CD4-positive, alpha-beta T cell treated with Interleukin-4 for 1 hour (primary cell): ENCODE data around the gene CMTM8.

Experiments used
- DNase-seq, 2 donors: peaks; one replicate each; pipeline ENCODE4 v3.0.0-alpha.2; 2020 to 2022

CMTM8 gene

DNA sequence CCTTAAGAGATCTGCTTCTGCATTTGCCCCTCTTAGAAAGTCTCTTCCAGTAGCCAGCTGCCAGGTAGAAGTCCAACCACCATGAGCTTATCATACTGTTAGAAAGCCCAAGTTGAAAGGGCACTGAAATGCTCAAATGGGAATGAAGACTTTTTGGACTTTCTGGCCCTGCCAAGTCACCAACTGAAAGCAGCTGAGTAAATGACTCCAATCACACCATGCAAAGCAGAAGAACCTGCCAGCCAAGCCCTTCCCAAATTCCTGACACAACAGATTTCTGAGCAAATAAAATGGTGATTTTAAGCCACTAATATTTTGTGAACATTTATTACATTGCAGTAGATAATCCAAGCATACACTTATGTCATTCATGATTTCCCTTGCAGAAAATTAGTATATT, 2.1 kb upstream of the CMTM8 start:
- DNase-seq, result no peak

- DNase-seq, result no peak
Measured at GRCh38 chr3:32237670-32238452, 619 bp upstream of the CMTM8 start.

GRCh38 chr3:32239307-32240158, 1.1 kb downstream of the CMTM8 start:
- no peak for DNase-seq

DNA sequence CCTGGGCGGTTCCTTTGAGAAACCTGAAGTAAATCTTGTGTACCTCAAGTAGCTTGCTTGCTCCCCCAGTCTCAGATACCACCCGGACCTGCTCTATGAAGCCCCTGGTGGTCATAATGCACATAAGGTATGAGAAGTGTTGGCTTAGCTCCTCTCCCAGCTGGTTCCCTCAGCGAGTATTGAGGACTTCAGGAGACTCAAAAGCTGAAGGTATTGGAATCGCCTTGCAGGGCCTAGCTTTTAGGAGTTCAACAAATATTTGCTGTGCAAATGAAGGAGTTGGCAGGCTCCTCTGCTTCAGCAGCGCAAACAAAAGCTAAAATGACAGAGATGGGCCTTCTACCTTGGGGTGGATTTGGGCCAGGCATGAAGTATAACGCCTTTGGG, 1.7 kb downstream of the CMTM8 start:
- DNase-seq, result peak; percentile 57 to 64

- no peak for DNase-seq
Measured at GRCh38 chr3:32241100-32241499, 2.6 kb downstream of the CMTM8 start.

DNA sequence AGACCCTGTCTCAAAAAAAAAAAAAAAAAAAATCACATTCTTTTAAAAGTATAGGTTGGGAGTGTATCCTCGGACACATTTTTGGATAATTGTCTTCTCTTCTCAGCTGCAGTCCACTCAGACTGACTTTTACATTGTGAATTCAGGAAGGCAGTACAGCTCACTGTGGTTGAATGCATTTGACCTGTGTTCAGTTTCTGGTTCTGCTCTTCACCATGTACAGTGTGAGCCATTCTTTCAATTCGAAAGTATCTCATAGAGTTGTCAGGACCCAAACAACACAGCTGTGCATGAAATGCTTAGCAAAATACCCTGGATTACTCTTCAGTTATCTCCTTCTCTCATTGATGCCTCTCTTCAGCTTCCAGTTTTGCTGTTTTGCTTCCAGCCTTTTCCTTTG, 5.0 kb downstream of the CMTM8 start:
- no peak for DNase-seq

DNA sequence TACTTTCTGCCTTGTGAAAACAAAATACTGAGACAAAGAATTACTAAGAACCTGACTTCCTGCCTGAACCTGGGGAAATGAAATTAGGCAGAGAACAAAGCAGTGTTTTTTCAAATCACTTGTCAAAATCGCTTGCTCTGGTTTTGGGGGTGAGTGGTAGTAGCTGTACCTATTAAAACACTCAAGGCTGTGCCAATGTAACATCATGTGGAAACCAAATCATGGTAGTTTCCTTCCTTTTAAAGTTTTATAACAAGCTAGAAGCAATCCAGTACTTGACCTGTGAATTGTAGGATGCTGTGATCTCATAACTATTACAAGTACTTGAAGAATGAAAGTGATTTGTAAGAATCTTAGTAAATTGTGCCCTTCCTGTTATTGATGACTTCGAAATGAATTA, 6.7 kb downstream of the CMTM8 start:
- peak in 1 of 2 donors; percentile 33 for DNase-seq

DNA sequence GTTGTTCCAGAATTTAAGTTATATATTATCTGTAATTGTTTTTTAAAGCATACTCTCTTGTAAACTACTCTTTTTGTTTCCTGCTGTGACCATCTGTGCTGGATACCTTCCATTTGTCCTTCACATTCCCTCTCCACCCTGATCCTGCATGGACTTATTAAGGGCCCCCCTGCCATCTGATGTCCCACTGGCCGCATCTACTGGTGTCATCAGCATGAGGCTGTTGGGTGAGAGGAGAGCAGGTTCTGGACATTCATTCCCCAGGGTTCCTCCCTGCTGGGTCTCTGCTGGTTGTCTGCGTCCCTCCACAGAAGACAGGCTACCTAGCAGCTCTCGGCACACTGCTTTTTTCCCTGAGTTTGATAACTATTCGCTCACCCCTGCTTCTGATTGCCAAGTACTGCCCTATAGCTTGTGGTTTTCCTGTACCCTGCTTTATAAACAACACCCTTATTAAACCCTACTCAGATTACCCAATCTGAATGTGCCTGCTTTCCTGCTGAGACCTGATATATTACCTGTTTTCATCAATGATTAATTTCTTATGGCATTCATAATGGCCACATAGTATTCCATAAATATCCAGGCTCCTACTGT, 7.7 kb downstream of the CMTM8 start:
- no peak for DNase-seq

DNA sequence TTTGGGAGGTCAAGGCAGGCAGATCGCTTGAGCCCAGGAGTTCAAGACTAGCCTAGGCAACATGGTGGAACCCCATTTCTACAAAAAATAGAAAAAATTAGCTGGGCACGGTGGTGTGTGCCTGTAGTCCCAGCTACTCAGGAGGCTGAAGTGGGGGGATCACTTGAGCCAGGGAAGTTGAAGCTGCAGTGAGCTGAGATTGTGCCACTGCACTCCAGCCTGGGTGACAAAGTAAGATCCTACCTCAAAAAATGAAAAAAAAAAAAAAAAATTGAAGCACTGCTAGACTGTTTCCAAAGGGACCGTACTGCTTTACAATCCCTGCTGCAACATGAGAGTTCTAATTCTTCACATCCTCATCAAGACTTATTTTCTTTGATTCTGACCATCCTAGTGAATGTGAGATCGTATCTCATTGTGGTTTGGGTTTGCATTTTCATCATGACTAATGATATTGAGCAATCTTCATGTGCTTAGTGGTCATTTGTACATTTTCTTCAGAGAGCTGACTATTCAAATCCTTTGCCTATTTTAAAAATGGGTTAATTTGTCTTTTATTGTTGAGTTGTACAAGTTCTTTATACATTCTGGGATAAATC, 10.8 kb downstream of the CMTM8 start:
- no peak for DNase-seq

- no peak for DNase-seq
Measured at GRCh38 chr3:32254268-32254667, 15.8 kb downstream of the CMTM8 start.

DNA sequence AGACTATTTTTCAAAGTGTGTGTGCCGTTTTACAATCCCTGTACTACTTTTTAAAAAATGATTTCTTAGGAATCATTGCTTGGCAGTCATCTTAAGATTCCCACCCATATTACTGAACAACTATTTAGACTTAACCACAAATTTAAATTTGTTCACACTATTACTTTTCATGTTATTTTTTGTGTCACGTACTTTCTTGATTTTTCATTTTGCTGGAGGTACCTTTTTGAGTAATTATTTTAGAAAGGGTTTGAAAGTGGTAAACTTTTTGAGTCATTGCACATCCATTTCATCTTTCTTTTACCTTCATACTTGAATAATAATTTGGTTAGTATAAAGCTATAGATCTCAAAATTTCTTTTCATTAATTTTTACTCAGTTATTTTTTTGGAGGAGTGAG, 16.9 kb downstream of the CMTM8 start:
- no peak for DNase-seq

DNA sequence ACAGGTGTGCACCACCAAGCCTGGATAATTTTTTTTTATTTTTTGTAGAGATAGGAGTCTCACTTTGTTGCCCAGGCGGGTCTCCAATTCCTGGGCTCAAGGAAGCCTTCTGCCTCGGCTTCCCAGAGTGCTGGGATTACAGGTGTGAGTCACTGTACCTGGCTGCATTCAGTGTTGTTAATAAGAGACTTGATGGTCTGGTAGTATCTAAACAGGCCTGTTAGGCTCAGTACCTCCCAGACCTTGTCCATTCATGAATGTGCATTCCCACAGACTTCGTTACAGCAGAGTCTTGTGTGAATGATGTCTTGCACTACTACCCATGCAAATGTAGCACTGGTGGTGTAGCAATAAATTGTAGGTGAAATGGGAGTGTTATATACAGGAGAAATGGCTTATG, 17.7 kb downstream of the CMTM8 start:
- DNase-seq, result no peak

GRCh38 chr3:32257042-32257441, 18.6 kb downstream of the CMTM8 start:
- DNase-seq, result no peak

GRCh38 chr3:32257641-32258438, 19.4 kb downstream of the CMTM8 start:
- peak in 1 of 2 donors; percentile 40 for DNase-seq

- DNase-seq, result no peak
Measured at GRCh38 chr3:32258869-32259268, 20.4 kb downstream of the CMTM8 start.

- no peak for DNase-seq
Measured at GRCh38 chr3:32261545-32261944, 23.1 kb downstream of the CMTM8 start.

GRCh38 chr3:32262201-32262600, 23.7 kb downstream of the CMTM8 start:
- DNase-seq, result no peak

GRCh38 chr3:32274306-32274705, 35.8 kb downstream of the CMTM8 start:
- no peak for DNase-seq

GRCh38 chr3:32275506-32275905, 37.0 kb downstream of the CMTM8 start:
- no peak for DNase-seq

- no peak for DNase-seq
Measured at GRCh38 chr3:32276279-32276841, 37.9 kb downstream of the CMTM8 start.

GRCh38 chr3:32278714-32279113, 40.2 kb downstream of the CMTM8 start:
- DNase-seq, result no peak

DNA sequence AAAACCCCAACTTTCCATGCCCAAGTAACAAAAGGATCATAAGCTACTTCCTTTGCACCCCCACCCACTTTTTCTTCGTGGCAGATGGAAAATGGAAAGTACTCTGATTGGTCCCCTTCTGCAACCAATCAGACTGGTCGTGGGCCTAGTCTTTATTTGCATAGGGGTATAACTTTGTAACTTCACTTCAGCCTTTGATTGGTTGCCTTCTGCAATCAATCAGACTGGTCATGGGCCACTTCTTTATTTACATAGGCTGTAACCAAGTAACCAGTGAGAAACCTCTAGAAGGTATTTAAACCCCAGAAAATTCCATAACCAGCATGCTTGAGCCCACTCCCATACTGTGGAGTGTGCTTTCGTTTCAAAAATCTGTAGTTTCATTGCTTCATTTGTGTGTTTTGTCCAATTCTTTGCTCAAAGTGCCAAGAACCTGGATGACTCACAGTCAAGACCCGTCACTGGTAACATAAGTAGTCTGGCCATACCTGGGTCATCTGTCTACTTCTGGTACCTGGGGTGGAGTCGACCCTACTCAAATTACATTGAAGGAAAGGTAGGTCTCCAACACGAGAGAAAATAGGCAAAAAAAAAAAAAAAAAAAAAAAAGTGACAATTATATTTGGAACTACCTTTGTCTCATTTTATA, 41.9 kb downstream of the CMTM8 start:
- DNase-seq, result no peak
